G401 (cell line): ENCODE results near the gene MLYCD. TPM values are rescaled to one million over a fixed set of nuclear protein-coding genes. Genes with fewer than 3 reads are reported as not detected.
"Not testable (repeated sequence)": the region's sequence is repeated elsewhere in the genome, so short reads cannot be mapped to it uniquely, and the experiment has no call there.

Experiments used
- DNase-seq: peaks from one replicate; pipeline ENCODE4 v3.0.0-alpha.2; 2015; ENCODE audit warnings: low spot score
- in situ Hi-C: cut with HindIII; loops from 2 replicates; pipeline ENCODE4 v1.10.0; 2016; ENCODE audit warnings: low sequenced_read_pairs, mixed read lengths
- total RNA-seq: library from RNA; depleted of rRNA; stranded (reverse); fragments of >200 nt; shearing (Covaris generic); gene quantifications from 2 replicates; pipeline ENCODE4 v1.2.3, GENCODE V29; 2014

Gene MLYCD
- total RNA-seq, 1 experiment from 2014 or later = 3.6 TPM

GRCh38 chr16:83936581-83937165 lies 37.8 kb downstream of the MLYCD start:
- in situ Hi-C loops = no loop called here

GRCh38 chr16:83937267-83937666 lies 38.4 kb downstream of the MLYCD start:
- in situ Hi-C loops = no loop called here
- DNase-seq = no peak

More at GRCh38 chr16:83936581-83937165, 37.8 kb downstream of the MLYCD start:
- DNase-seq = no peak

DNA sequence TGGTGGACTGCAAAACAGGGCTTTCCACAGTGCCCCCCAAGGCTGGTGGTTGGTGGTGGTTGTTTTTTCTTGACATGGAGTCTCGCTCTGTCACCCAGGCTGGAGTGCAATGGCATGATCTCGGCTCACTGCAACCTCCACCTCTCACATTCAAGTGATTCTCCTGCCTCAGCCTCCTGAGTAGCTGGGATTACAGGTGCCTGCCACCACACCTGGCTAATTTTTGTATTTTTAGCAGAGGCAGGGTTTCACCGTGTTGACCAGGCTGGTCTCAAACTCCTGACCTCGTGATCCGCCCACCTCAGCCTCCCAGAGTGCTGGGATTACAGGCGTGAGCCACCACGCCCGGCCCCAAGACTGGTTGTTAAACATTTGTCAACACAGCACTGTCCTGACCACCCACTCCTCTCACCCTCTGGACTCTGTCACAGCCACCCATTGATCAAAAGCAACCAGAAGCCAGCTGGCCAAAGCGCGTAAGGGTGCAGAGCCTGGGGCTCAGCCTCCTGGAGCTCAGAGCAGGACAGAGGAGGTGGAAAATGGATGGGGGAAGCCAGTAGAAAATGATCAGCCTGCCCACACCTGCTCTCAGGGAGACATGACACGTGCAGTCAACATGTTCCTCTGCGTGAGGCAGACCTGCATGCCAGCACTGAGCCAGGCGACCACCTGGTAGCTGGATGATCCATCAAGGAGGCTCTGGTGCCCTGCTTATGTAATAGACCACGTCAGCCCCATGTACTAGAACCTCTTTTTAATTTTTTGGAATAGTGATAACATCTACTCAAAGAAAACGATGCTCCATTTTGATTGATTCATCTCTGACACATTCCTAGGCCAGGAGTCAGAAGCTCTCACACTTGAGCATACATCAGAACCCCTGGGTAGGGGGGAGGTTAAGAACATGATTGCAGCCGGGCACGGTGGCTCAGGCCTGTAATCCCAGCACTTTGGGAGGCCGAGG lies 39.3 kb downstream of the MLYCD start:
- no peak for DNase-seq
- in situ Hi-C loops = no loop called here

- in situ Hi-C loops = no loop called here
- DNase-seq = no peak
Observed at GRCh38 chr16:83939266-83939855, 40.4 kb downstream of the MLYCD start.

- in situ Hi-C loops = no loop called here
- DNase-seq = no peak
Observed at GRCh38 chr16:83940119-83940518, 41.2 kb downstream of the MLYCD start.

DNA sequence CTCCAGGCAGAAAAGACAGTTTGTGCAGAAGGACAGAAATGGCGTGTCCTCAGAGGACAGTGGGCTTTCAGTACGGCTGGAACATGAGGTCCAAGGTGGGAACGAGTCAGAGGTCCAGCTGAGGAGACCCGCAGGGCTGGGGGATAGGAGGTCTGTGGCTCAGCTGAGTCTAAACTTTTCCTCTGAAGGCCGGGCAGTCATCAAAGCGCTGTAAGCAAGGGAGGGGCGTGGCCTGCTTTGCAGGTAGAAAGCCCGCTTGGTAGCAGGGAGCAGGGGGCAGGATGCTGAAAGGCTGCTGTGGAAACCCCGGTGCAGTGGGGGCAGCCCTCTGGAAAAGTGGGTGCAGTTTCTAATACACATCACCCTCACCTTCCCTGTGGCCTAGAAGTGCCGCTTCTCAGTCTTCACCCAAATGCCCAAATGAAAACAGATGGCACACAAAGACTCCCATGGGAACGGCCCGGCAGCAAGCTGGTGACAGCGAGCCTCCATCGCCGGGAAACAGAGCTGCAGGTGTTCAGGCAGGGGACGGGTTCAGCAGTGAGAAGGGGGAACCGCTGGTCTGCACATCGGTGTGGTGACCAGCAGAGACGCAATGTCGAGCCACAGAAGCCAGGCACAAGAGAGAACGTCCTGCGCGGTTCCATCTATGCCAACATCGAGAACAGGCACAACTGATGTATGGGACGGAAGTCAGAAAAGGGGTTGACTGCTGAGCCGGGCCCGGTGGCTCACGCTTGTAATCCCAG lies 41.9 kb downstream of the MLYCD start:
- in situ Hi-C loops = no loop called here
- no peak for DNase-seq

DNA sequence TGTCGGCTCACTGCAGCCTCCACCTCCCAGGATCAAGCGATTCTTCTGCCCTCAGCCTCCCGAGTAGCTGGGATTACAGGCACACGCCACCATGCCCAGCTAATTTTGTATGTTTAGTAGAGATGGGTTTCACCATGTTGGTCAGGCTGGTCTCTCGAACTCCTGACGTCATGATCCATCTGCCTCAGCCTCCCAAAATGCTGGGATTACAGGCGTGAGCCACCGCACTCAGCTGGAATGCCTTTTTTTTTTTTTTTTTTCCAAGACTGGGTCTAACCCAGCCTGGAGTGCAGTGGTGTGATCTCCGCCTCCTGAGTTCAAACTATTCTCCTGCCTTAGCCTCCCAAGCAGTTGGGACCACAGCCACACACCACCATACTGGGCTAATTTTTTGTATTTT lies 42.6 kb downstream of the MLYCD start:
- DNase-seq, in situ Hi-C loops: not testable (repeated sequence)

- in situ Hi-C loops = no loop called here
- no peak for DNase-seq
Observed at GRCh38 chr16:83942074-83942473, 43.2 kb downstream of the MLYCD start.

DNA sequence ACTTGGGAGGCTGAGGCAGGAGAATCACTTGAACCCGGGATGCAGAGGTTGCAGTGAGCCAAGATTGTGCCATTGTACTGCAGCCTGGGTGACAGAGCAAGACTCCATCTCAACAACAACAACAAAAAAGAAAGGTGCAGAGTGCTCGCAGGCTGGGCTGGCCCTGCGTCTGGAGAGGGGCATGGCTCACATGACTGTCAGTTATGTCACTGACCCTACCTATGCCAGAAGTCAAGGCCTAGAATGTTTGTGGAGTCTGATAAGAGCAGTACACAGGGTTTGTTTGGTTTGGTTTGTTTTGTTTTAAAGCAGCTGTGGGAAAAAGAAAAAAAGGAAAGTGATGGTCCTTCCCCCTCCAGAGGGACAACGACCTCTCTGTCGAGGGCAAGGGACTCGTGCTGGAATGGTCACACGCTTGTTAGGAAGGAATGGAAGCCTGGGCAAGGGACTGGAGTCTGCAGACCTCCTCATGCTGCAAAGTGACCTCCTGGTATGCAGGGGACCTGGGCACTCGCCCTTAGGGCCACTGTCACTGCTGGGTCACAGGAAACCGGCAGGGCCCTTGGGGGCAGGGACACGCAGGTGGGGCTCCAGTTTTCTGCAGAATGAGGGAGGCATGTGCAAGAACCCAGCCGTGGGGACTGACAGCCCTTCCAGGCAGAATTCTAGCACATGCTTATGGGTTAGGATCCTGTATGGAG lies 44.0 kb downstream of the MLYCD start:
- in situ Hi-C loops = no loop called here
- DNase-seq = no peak

DNA sequence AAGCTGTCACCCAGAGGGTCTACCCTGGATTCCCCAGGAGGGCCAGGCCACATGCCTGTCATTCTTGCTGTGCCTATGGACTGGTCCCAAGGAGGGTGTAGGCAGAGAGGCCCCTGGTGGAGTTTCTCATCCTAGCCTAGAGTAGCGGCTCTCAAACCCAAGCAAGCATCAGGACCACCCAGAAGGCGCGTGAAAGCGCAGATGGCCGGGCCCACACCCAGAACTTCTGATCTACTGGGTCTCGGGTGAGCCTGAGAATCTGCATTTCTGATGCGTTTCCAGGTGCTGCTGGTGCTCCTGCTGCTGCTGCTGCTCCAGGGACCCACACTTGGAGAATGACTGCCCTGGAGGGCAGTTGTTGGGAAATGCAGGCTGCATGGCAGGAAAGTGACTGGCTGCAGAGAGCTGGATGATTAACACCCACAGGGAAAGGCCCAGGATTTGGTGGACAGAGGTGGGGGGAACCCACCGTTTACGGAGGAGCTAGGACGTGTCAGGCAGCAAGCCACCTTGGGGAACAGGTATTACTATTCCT lies 44.7 kb downstream of the MLYCD start:
- in situ Hi-C loops = no loop called here
- no peak for DNase-seq

GRCh38 chr16:83945587-83945986 lies 46.7 kb downstream of the MLYCD start:
- DNase-seq = no peak
- in situ Hi-C loops = no loop called here

- no peak for DNase-seq
- in situ Hi-C loops = no loop called here
Observed at GRCh38 chr16:83946154-83946780, 47.4 kb downstream of the MLYCD start.

DNA sequence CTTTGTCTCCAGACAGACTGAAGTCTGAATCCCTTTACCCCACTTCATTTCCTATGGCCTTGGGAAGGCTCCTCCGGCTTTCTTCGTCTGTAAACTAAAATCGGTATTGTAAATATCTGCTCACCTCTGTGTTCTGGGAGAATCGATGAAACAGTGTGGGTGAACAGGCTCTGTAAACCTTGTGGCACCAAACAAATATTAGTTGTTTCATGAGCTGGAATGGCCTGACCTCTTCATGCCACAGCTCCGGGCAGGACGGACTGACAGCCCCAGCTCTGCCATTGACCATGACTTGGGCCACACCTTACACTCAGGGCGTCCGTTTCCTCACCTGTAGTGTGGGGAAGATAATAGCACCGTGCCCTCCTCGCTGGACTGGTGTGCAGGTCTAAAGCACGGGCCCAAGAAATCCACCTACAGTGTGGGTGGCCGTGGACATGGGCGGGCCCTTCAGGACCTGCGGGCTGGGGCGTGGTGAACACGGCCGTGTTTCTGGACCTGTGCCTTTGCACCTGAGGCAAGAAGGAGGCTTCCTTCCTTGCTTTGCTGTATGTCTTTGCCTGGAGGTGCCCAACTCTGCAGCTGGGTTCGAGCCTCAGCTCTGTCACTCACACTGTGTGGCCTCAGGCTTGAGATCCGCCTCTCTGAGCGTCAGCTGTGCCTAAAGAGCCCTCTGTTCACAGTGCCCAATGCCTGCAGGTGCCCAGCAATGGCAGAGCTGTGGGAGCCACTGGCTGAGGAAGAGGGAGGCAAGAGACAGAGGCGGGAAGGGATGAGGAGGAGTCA lies 48.1 kb downstream of the MLYCD start:
- in situ Hi-C loops = no loop called here
- no peak for DNase-seq

GRCh38 chr16:83947642-83948234 lies 48.8 kb downstream of the MLYCD start:
- in situ Hi-C loops = no loop called here
- DNase-seq = no peak

GRCh38 chr16:83948914-83949723 lies 50.2 kb downstream of the MLYCD start:
- in situ Hi-C loops = no loop called here

DNA sequence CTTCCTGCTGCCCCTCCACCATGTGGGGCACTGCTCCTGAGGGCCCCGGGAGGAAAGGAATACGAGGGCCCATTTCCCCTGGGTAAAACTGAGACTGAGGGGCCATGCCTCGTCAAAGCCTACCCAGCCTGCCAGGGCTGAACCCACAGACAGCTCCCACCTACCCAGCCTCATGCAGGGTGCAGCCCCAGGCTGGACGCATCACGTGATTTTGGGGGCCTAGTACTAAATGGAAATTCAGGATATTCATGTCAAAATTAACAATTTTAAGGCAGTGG lies 50.7 kb downstream of the MLYCD start:
- in situ Hi-C loops = no loop called here

More at GRCh38 chr16:83948914-83949723, 50.2 kb downstream of the MLYCD start:
- DNase-seq = no peak

More for the DNA sequence above, 50.7 kb downstream of the MLYCD start:
- DNase-seq = no peak
